ENCODE measurements around the gene LMNTD2.

LMNTD2 gene

GRCh38 chr11:567011-567628 is 6.6 kb upstream of the LMNTD2 start:
- DNase-seq: no peak

- no peak for DNase-seq
Measured at GRCh38 chr11:565921-566509, 5.5 kb upstream of the LMNTD2 start.

DNA sequence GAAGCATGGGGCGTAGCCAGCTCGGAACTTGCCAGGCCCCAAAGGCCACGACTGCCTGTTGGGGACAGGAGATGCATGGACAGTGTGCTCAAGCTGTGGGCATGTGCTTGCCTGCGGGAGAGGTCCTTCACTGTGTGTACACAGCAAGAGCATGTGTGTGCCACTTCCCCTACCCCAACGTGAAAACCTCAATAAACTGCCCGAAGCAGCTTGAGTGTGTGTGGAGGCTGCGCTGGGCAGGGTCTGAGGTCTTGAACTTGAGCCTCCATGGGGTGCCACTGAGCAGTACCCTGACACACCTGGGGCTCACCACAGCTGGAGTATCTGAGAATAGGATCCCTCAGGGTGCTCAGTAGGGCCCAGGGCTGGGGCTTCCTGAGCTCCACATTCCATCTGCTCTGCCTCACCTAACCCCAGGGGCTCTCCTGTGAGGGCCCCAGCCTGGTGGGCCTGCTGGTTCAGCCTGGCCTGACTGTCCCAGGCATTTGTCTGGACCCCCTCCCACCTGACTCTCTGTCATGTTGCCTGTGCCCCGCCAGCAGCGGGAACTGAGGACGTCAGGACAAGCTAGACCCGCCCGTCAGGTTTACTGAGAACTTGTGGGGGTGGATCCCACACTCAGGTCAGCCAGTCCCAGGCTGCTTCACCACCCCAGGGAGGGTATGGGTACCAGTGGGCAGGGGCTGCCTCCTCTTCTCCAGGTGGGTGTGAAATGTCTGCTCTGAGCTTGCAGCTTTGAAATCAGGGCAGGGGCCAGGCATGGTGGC is 3.5 kb upstream of the LMNTD2 start:
- no peak for DNase-seq

GRCh38 chr11:563066-563811 is 2.7 kb upstream of the LMNTD2 start:
- no peak for DNase-seq

- DNase-seq: no peak
Measured at GRCh38 chr11:562046-562645, 1.6 kb upstream of the LMNTD2 start.

GRCh38 chr11:561148-562003 is 838 bp upstream of the LMNTD2 start:
- no peak for DNase-seq

DNA sequence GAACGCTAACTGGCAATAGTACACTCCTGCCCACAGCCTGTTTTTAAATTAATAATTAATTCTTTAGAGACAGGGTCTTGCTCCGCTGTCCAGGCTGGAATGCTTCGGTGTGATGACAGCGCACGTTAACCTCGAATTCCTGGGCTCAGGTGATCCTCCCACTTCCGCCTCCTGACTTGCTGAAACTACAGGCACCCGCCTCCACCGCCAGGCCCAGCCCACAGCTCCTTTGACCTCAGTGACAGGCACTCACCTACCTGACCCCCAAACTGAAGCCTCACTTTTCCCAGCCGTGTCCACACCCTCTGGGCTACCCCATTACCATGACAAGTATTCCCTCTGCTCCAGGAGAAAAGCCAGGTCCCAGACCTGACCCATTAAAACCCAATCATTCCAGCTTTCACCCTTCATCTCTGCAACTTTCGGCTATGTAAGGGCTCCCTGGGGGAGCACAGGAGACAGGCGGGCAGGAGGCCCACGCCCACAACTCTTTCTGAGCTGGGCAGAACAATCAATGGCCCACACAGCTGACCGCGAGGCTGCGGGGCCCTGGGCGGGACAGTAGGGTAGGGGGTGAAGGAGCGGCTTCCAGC is 730 bp downstream of the LMNTD2 start:
- no peak for DNase-seq

- no peak for DNase-seq
Measured at GRCh38 chr11:559020-559620, 1.4 kb downstream of the LMNTD2 start.

DNA sequence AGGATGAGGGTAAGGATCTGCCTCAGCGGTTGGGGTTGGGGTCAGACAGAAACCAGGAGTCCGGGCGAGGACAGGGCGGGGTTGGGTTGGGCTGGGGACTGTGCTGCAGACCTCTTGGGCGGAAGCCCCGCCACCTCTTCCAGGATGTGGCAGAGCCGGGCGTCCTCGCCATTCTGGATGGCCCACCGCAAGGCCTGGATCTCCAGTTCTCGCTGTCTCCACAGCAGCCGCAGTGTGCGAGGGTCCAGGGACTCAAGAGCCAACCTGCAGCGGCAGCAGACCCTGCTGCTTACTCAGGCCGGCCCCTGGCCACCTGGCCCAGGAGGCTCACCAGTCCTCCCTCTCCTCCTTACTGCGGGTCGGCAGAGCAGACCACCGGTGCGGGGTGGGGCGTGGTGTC is 2.0 kb downstream of the LMNTD2 start:
- no peak for DNase-seq

GRCh38 chr11:557328-558132 is 3.0 kb downstream of the LMNTD2 start:
- DNase-seq: no peak

- DNase-seq: no peak
Measured at GRCh38 chr11:556662-557256, 3.8 kb downstream of the LMNTD2 start.

GRCh38 chr11:555780-556661 is 4.5 kb downstream of the LMNTD2 start:
- DNase-seq: no peak

DNA sequence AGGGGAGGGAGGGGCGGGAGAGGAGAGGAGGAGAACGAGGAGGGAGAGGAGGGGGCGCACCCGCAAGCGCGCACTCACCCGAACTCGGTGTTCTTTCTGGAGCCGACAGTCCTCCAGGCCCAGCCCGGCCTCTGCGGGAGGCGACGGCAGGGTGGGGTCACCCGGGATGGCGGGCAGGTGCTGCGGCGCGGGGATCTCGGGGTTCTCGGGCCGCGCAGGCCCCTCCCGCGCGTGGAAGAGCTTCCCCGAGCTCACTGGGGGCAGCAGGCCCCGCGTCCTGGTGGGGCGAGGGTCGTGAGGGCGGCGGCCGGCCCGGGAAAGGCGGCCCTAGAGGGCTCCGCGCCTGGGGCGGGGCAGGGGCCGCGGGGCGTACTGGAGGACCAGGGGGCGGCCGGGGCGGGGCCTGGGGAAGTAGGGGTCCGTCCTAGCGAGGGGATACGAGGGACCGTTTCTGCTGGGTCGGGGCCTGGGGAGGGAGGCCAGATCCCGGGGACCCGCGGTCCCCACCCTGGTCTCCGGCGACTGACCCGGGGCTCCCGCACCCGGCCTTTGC is 5.2 kb downstream of the LMNTD2 start:
- DNase-seq: peak; percentile 40

DNA sequence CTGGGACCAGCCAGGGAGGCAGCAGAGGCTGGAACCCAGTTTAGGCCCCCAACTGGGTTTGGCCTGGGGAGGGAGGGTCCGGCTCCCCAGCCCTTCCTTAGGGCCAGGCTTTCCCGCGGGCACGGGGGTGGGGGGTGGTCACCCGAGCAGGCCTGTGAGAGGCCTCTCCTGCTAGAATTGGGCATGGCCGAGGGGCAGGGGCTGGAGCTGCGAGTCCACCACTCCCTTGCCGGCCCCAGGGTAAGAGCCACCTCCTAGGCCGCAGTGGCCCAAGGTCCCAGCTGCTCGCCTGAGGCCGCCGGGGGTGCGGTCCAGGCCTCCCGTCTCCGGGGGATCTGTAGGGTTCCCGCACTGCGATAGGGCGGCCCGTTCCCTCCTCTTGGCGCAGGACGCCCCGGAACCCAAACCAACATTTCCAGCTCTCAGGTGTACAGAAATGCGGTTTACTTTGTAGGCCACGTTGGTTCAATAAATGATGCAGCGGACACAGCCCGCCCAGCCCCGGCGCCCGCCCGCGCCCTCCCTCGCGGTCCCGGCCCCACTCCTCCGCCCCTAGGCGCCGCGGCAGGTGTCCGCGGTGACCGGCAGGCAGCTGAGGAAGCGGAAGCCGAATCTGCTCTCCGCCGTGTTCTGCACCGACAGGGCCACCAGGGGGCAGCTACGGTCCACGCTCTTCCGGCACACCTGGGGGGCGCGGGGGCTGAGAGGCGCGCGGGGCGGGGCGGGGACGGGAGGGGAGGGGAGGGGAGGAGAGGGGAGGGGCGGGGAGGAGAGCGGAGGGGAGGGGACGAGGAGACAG is 5.9 kb downstream of the LMNTD2 start:
- peak; percentile 40 for DNase-seq

DNA sequence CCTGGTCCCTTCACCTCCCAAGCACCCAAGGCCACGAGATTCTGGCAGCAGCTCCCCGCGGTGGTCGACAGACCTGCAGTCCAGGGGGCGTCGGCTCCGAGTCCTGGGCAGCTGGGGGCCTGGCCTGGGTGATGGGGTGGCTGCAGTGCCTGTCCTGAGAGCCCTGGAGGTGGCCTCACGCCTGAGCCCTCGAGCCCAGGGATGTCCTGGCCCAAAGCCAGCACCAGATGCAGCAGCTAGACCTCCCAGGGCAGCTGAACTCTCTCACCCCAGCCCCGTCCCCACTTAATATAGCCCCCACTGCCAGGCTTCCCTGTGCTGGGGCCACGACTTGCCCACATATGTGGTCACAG is 6.6 kb downstream of the LMNTD2 start:
- DNase-seq: no peak

DNA sequence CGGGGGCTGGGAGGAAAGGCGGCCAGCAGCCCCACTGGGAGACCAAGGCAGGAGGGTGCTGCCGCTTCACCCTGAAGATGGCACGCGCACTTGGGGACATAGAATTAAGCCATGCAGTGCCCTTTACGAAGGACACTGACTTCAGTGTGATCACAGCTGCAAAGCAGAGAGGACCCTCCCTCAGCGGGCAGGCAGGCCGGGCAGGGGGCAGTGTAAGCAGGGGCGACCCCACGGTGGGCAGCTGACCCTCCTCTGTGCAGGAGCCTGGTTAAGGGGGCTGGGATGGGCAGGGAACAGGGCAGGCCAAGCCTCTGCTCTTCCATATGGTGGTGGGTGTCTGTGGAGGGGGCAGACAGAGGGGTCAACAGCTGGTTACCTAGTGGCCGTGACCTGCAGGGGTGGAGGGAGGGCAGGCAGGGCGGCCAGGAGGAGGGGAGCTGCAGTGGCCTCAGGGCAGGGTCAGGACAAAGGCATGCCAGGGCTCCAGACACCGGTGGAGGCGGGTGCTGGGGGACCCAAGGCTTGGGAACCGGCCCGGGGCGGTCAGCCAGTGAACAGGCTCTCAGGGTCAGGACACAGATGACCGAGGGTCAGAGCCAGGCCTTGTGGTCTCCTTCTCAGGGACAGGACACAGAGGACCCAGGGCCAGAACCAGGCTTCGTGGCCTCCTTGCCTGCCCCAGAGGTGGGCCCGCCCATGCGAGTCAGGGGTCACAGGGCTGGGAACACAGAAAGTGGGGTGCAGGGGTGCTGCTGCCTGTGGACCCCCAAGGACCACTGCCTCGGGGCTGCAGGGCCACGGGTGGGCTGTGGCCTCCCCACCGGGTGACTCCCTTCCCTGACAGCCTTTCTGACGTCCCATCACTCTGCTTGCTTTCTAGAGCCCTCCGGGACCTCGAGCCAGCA is 7.2 kb downstream of the LMNTD2 start:
- DNase-seq: no peak

- no peak for DNase-seq
Measured at GRCh38 chr11:551596-551995, 8.9 kb downstream of the LMNTD2 start.

Measured in DMS79 treated with DMSO at 0.1 percent for 48 hours (cell line).